KMS-11 (cell line): ENCODE results near the gene NFIB.

Experiments
- H2AFZ ChIP-seq: fragments of 200-600 bp; sonication (generic); 2 replicates; pipeline ENCODE4 v1.6.1; 2016; ENCODE audit warnings: antibody characterized with exemption, mixed run types, low read depth
- H3K27ac ChIP-seq: fragments of 200-600 bp; sonication (generic); 2 replicates; pipeline ENCODE4 v1.6.1; 2016; ENCODE audit warnings: mild to moderate bottlenecking, mixed run types
- H3K27me3 ChIP-seq: fragments of 200-600 bp; sonication (generic); 2 replicates; pipeline ENCODE4 v1.6.1; 2017; ENCODE audit warnings: mild to moderate bottlenecking, low read depth, mixed run types, moderate library complexity; ENCODE audit not compliant: insufficient read depth
- H3K36me3 ChIP-seq: fragments of 200-600 bp; sonication (generic); 2 replicates; pipeline ENCODE4 v1.6.1; 2017; ENCODE audit warnings: mild to moderate bottlenecking, mixed run types; ENCODE audit not compliant: insufficient read depth
- H3K4me1 ChIP-seq: fragments of 200-600 bp; sonication (generic); 2 replicates; pipeline ENCODE4 v1.6.1; 2016; ENCODE audit warnings: mild to moderate bottlenecking, low read depth, mixed run types; ENCODE audit not compliant: poor library complexity, severe bottlenecking
- H3K4me2 ChIP-seq: fragments of 200-600 bp; sonication (generic); 2 replicates; pipeline ENCODE4 v1.7.0; 2016; ENCODE audit warnings: mild to moderate bottlenecking, mixed run types
- H3K4me3 ChIP-seq: fragments of 200-600 bp; sonication (generic); IDR thresholded peaks from 2 replicates; pipeline ENCODE4 v1.6.1; 2017; ENCODE audit warnings: low read depth, low read length, mixed read lengths; ENCODE audit not compliant: insufficient read depth
- H3K79me2 ChIP-seq: fragments of 200-600 bp; sonication (generic); 2 replicates; pipeline ENCODE4 v1.6.1; 2016; ENCODE audit warnings: low read depth, mixed run types; ENCODE audit not compliant: insufficient read depth
- H3K9ac ChIP-seq: fragments of 200-600 bp; sonication (generic); 2 replicates; pipeline ENCODE4 v1.6.1; 2016; ENCODE audit warnings: mild to moderate bottlenecking, mixed run types
- H4K20me1 ChIP-seq: fragments of 200-600 bp; sonication (generic); 2 replicates; pipeline ENCODE4 v1.6.1; 2016; ENCODE audit warnings: mild to moderate bottlenecking, mixed run types; ENCODE audit not compliant: insufficient read depth
- CTCF ChIP-seq: fragments of 200-600 bp; sonication (generic); conservative IDR thresholded peaks from 2 replicates; pipeline ENCODE4 v1.6.1; 2017; ENCODE audit warnings: low read depth, mild to moderate bottlenecking, antibody characterized with exemption, low read length, moderate library complexity, mixed read lengths

The NFIB gene

GRCh38 chr9:14250794-14251153 lies 63.2 kb downstream of the NFIB start:
- no peaks in the 10 kb centered on the region for H3K4me1 ChIP-seq
- H3K4me2 ChIP-seq, result no peak overlapping the region
- no peak for TF ChIP-seq CTCF
- H4K20me1 ChIP-seq, result no peaks in the 10 kb centered on the region
- H3K9ac ChIP-seq, result no peak overlapping the region
- H3K36me3 ChIP-seq, result no peaks in the 10 kb centered on the region
- no peak overlapping the region for H3K4me3 ChIP-seq
- H3K27ac ChIP-seq, result no peak overlapping the region
- no peaks in the 10 kb centered on the region for H3K79me2 ChIP-seq
- no peaks in the 10 kb centered on the region for H3K27me3 ChIP-seq
- H2AFZ ChIP-seq, result no peak overlapping the region

- Histone ChIP-seq H3K27me3 (no peaks in the 10 kb centered on the region), H3K4me2 (no peak overlapping the region), H3K9ac (no peak overlapping the region), H3K4me1 (no peaks in the 10 kb centered on the region), H3K36me3 (no peaks in the 10 kb centered on the region), H3K27ac (no peak overlapping the region), H4K20me1 (no peaks in the 10 kb centered on the region), H2AFZ (no peak overlapping the region), H3K4me3 (no peak overlapping the region), H3K79me2 (no peaks in the 10 kb centered on the region)
- TF ChIP-seq CTCF, result no peak
Measured at GRCh38 chr9:14249527-14249926, 64.4 kb downstream of the NFIB start.

- TF ChIP-seq CTCF, result no peak
- H3K4me3 ChIP-seq, result no peak overlapping the region
- H2AFZ ChIP-seq, result no peak overlapping the region
- H4K20me1 ChIP-seq, result no peaks in the 10 kb centered on the region
- H3K4me1 ChIP-seq, result no peaks in the 10 kb centered on the region
- no peaks in the 10 kb centered on the region for H3K79me2 ChIP-seq
- H3K27ac ChIP-seq, result no peak overlapping the region
- H3K4me2 ChIP-seq, result no peak overlapping the region
- no peak overlapping the region for H3K9ac ChIP-seq
- H3K27me3 ChIP-seq, result no peaks in the 10 kb centered on the region
- no peaks in the 10 kb centered on the region for H3K36me3 ChIP-seq
Measured at GRCh38 chr9:14248149-14248548, 65.8 kb downstream of the NFIB start.

GRCh38 chr9:14247577-14247976 lies 66.4 kb downstream of the NFIB start:
- no peak overlapping the region for H3K4me2 ChIP-seq
- no peak overlapping the region for H2AFZ ChIP-seq
- no peaks in the 10 kb centered on the region for H4K20me1 ChIP-seq
- no peak overlapping the region for H3K27ac ChIP-seq
- no peaks in the 10 kb centered on the region for H3K79me2 ChIP-seq
- H3K36me3 ChIP-seq, result no peaks in the 10 kb centered on the region
- H3K9ac ChIP-seq, result no peak overlapping the region
- no peak overlapping the region for H3K4me3 ChIP-seq
- no peaks in the 10 kb centered on the region for H3K4me1 ChIP-seq
- no peak for TF ChIP-seq CTCF
- no peaks in the 10 kb centered on the region for H3K27me3 ChIP-seq

- Histone ChIP-seq H4K20me1 (no peaks in the 10 kb centered on the region), H2AFZ (no peak overlapping the region), H3K79me2 (no peaks in the 10 kb centered on the region), H3K4me3 (no peak overlapping the region), H3K27ac (no peak overlapping the region), H3K9ac (no peak overlapping the region), H3K4me2 (no peak overlapping the region), H3K4me1 (no peaks in the 10 kb centered on the region), H3K27me3 (no peaks in the 10 kb centered on the region), H3K36me3 (no peaks in the 10 kb centered on the region)
- no peak for TF ChIP-seq CTCF
Measured at GRCh38 chr9:14246951-14247350, 67.0 kb downstream of the NFIB start.
